Measurements from ENCODE around the gene HDDC3.

HDDC3 gene

DNA sequence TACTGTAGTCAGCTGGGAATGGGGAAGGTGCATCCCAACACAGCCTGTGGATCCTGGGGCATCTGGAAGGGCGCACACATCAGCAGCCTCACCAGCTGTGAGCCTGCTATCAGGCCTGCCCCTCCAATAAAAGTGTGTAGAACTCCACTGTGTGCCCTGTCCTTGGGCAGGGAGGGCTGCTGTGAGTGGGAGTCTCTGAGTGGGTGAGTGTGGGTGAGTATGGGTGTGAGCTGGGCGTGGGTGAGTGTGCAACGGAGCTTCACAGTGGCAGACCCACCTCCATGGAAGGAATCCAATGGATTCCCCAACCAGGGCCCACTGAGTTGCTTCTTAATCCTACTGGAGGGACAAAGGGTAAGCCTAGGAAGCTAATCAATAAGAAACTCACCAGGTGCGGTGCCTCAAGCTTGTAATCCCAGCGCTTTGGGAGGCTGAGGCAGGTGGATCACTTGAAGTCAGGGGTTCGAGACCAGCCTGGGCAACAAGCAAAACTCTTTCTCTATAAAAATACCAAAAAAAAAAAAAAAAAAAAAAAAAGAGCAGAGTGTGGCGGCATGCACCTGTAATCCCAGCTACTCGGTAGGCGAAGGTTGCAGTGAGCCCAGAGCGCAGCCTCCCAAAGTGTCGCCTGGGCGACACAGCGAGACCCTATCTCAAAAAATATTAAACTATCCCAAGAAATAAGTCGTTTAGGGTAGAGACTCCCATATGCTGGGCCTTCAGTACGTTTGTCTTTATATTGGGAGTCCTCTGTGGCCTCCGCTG is 21.8 kb upstream of the HDDC3 start:
- no peak for DNase-seq (ENCODE audit: low read depth in 2 of 2, low spot score in 1 of 2)

DNA sequence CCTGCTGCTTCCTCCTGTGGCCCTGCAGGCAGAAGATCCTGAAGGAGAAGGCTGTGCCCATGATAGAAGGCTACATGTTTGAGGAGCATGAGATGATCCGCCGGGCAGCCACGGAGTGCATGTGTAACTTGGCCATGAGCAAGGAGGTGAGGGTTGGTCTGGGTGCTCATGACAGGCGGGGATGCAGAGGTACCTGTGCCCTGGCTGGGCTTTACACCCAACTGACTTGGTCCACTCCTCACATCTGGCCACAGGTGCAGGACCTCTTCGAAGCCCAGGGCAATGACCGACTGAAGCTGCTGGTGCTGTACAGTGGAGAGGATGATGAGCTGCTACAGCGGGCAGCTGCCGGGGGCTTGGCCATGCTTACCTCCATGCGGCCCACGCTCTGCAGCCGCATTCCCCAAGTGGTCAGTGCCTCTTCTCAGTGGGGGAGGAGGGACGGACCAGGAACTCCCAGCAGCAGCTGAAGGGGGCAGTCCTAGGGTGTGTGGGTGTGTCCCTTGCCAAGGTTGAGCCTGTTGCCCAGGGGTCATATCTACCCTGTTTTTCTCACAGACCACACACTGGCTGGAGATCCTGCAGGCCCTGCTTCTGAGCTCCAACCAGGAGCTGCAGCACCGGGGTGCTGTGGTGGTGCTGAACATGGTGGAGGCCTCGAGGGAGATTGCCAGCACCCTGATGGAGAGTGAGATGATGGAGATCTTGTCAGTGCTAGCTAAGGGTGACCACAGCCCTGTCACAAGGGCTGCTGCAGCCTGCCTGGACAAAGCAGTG is 20.7 kb upstream of the HDDC3 start:
- DNase-seq (ENCODE audit: low read depth in 2 of 2, low spot score in 1 of 2), result no peak

DNA sequence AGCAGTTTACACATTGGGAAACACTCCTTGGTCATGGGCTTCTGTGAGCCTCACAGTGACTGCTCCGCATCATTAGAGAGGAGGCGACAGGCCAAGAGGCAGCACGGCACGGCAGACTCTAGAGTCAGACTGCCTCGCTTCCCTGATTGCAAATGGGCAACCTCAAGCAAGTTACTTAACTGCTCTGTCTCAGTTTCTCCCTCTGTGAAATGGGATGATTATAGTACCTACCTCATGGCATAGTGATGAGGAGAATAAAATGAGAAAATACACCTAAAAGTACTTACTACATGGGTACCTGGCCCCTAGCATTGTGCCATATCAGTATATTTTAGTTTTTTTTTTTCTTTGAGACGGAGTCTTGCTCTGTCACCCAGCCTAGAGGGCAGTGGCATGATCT is 18.3 kb upstream of the HDDC3 start:
- DNase-seq (ENCODE audit: low read depth in 2 of 2, low spot score in 1 of 2), result no peak

DNA sequence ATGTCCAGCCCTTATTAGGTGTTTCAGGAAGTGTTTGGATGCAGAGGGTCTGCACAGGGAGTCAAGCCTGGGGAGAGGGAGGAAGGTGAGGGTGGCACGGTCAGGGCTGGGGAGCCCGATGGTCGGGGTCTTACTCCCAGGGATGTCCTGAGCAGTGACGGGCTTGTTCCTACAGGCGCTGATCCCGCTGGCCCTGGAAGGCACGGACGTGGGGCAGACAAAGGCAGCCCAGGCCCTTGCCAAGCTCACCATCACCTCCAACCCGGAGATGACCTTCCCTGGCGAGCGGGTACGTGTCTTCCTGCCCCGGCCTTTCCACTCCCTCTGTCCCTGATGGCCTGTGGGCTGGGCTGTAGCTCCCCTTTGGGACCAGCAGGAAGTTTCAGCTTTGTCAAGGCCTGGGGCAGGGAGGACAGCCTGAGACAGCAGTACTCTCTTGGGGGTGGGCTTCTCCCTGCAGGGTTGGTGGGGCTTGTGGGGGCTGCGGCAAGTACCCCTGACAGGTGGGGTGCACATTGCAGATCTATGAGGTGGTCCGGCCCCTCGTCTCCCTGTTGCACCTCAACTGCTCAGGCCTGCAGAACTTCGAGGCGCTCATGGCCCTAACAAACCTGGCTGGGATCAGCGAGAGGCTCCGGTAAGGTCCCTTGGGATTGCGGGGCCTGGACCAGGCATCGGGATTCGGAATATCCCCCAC is 17.8 kb upstream of the HDDC3 start:
- DNase-seq (ENCODE audit: low read depth in 2 of 2, low spot score in 1 of 2), result no peak

DNA sequence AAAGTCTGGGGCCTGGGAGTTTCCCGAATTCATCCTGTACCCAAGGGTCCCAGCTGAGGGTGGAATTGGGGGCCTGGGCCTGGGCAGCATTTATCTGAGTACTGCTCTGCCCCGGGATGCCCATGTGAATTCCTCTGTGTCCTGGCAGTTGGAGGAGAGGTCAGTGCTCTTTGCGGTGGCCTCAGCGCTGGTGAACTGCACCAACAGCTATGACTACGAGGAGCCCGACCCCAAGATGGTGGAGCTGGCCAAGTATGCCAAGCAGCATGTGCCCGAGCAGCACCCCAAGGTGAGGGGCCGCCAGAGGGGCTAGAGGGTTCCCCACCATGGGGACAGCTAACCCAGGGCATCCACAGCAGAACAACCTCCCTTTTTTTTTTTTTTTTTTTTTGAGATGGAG is 16.2 kb upstream of the HDDC3 start:
- no peak for DNase-seq (ENCODE audit: low read depth in 2 of 2, low spot score in 1 of 2)

DNA sequence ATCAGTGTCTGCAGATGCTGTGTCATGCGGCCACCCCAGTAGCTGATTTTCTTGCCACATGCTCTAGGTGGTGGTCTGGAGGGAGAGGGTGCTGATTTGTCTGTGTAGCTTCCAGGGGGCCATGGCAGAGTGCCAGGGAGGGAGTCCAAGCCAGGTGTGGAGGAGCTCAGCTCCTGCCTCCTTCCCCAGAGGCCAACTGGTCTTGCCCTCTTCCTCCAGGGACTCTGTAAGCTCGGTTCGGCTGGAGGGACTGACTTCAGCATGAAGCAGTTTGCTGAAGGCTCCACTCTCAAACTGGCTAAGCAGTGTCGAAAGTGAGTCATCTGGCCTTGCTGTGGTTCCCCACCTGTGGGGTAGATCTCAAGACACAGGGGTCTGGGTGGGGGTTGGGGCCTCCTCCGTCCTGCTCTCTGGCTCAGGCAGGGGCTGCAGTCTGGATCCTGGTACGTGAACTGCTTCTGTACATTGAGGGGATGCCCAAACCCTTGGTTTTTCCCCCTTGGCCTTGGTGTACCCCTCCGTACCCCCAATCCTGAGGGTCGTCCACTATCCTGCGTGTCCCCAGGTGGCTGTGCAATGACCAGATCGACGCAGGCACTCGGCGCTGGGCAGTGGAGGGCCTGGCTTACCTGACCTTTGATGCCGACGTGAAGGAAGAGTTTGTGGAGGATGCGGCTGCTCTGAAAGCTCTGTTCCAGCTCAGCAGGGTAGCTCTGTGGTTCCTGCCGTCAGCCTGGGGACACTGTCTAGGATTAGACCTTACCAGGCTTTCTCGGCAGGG is 15.4 kb upstream of the HDDC3 start:
- no peak for DNase-seq (ENCODE audit: low read depth in 2 of 2, low spot score in 1 of 2)

DNA sequence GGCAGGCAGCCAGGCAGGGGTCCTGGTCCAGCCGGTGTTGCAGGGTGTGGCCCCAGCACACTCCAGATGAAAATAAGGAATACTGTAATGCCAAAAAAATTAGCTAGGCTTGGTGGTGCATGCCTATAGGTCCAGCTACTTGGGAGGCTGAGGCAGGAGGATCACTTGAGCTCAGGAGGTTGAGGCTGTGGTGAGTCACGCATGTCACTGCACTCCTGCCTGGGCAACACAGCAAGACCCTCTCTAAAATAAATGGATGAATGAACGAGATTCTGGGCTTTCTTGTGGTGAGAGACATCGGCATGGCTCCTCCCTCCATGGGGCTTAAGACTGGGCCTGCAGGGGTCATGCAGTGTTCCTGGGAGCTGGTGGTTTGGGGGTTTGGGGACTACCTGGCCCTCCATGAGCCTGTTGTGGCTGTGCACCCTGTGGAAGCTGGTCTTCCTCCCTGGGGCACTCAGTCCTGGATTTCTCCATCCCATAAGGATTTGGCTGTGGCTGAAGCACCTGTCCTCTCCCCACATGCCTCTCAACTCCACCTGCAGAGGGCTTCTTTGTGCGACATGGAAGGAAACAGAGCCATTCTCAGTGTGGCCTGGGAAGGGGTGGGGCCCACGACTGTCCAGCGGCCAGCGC is 14.7 kb upstream of the HDDC3 start:
- DNase-seq (ENCODE audit: low read depth in 2 of 2, low spot score in 1 of 2), result no peak

DNA sequence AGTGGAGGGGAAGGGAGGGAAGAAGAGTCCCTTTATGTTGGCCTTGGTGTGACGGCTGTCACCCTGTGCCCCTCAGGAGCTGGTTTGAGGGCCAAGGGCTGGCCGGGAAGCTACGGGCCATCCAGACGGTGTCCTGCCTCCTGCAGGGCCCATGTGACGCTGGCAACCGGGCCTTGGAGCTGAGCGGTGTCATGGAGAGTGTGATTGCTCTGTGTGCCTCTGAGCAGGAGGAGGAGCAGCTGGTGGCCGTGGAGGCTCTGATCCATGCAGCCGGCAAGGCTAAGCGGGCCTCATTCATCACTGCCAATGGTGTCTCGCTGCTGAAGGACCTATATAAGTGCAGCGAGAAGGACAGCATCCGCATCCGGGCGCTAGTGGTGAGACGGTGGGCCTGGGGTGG is 14.2 kb upstream of the HDDC3 start:
- DNase-seq (ENCODE audit: low read depth in 2 of 2, low spot score in 1 of 2), result no peak

DNA sequence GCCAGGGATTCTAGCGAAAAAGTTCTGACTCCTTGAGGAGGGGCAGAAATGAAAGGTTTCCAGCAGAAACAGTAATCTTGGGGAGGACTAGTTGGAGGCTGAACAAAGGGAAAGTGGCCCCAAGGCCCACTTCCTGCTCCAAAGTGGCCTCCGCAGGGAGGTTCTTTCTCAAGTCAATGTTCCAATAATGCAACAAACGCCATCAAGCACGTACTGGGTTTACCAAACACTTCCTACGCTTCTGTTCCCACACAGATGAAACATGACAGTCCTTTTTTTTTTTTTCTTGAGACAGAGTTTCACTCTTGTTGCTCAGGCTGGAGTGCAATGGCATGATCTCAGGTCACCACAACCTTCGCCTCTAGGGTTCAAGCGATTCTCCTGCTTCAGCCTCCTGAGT is 12.7 kb upstream of the HDDC3 start:
- no peak for DNase-seq (ENCODE audit: low read depth in 2 of 2, low spot score in 1 of 2)

DNA sequence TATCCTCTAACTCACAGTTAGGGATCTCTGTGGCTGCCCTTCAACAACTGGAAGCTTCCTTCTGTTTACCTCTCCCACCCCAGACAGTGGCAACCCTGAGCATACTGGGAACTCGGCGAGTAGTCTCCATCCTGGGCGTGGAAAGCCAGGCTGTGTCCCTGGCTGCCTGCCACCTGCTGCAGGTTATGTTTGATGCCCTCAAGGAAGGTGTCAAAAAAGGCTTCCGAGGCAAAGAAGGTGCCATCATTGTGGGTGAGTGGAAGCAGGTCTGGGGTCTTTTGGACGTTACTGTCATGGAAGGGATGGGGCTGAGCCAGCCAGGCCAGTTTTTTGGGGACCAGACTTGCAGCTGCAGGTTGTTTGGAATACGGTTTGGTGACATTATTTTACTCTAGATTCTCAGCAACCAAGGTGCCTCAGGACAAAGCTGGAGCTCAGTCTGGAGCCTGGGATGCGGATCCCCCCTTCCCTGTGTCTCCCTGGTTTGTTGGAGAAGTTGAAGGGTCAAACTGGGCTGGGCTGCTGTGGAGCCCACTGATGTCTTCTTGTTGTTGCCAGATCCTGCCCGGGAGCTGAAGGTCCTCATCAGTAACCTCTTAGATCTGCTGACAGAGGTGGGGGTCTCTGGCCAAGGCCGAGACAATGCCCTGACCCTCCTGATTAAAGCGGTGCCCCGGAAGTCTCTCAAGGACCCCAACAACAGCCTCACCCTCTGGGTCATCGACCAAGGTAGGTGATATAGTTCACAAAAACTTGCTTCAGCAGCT is 10.2 kb upstream of the HDDC3 start:
- DNase-seq (ENCODE audit: low read depth in 2 of 2, low spot score in 1 of 2), result no peak

DNA sequence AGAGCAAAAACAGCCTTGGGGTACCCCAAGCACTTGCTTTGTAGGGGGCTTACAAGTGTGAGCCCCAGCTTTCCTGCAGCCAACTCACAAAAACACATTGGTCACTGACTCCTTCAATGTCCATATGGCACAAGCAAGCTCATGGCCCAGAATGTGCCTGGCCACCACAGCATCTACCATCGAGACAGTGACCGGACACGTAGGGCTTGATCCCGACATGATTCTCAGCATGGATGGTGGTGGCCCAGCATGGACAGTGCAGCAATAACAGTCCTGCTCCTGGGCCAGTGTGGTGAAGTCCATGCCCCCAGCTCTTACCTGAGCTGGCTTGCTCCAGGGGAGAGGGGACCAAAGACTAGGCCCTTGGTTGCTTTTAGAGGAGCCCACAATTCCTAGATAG is 8.7 kb upstream of the HDDC3 start:
- DNase-seq (ENCODE audit: low read depth in 2 of 2, low spot score in 1 of 2), result no peak

DNA sequence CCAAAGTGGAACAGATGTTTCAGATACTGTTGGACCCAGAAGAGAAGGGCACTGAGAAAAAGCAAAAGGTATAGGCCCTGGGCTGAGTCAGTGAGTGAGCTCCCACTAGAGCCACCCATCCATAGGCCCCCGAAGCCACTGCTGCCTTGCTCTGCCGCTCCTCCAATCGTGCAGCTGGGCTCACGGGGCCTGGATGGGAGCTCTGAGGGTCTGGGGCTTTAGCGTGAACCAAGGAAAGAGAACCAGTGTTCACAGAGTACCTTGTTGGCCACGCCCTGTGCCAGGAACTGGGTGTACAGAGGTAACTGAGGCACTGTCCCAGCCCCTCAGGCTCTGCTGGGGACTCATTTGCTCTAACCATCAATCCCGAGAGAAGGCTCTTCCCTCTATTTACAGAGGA is 7.4 kb upstream of the HDDC3 start:
- DNase-seq (ENCODE audit: low read depth in 2 of 2, low spot score in 1 of 2), result no peak

DNA sequence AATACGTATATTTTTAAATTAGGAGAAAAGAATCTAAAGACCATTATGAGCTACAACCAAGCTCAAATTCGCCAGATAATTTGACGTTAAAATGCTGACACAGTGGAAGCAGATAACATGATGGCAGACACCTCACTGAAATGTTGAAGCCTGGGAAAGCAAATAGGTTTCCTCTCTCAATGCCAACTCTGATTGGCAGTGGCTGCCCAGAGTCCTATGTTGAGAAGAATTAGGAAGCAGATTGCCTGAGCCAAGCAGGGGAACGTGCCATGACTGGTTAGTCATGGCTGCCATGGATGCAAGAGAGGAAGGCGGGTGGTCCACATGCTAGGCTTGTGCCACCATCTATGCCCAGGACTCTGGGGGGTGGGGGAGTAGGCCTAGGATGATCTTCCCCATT is 5.9 kb upstream of the HDDC3 start:
- no peak for DNase-seq (ENCODE audit: low read depth in 2 of 2, low spot score in 1 of 2)

DNA sequence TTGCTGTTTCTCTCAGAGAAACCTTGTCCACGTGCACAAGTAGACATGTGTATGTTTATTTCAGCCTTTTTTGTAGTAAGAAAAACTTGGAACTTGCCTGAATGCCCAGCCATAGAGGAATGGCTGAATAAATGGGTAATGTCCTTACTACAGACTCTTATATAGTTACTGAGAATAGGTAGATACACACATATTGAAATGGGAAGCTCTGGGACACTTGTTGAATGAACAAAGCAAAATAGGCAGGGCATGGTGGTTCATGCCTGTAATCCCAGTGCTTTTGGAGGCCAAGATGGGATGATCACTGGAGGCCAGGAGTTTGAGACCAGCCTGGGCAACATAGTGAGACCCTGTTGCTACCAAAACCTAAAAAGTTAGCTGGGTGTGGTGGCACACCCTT is 4.5 kb upstream of the HDDC3 start:
- DNase-seq (ENCODE audit: low read depth in 2 of 2, low spot score in 1 of 2), result no peak

DNA sequence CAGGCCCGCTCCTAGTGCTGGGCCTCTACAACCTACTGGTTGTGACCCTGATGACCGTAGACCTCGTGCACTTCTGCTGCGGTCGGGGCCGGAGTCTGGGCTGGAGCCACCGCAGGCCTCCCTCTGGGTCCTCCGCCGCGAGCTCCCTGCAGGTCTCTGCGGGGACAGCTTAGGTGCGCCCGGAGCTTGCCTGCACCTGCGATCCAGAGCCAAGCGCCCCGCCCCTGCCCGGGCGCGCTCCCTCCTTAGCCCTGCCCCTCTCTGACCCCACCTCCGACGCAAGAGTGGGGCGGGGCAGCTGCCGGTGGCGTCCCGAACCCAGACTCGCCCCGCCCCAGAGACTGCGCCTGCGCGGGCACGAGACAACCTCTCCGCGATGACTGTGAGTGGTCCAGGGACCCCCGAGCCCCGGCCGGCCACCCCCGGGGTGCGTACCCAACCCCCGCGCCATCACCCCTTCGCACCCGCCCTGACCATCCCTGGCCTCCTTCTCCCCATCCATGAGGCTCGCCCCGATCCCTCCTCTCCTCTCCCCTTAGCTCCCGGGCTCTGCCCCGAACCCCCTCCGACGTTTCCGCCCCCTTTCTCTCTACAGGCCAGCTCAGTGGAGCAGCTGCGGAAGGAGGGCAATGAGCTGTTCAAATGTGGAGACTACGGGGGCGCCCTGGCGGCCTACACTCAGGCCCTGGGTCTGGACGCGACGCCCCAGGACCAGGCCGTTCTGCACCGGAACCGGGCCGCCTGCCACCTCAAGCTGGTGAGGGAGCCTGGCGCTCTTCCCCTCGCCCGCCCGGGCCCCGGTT is 2.8 kb upstream of the HDDC3 start, which contains the start of gene UNC45A:
Gene UNC45A, plus strand, starts transcription at position 337 of the 803 bp plus-strand sequence. Its CDS starts 40 bp downstream, at position 377.
- peak; percentile 88 to 92 for DNase-seq (ENCODE audit: low read depth in 2 of 2, low spot score in 1 of 2)

DNA sequence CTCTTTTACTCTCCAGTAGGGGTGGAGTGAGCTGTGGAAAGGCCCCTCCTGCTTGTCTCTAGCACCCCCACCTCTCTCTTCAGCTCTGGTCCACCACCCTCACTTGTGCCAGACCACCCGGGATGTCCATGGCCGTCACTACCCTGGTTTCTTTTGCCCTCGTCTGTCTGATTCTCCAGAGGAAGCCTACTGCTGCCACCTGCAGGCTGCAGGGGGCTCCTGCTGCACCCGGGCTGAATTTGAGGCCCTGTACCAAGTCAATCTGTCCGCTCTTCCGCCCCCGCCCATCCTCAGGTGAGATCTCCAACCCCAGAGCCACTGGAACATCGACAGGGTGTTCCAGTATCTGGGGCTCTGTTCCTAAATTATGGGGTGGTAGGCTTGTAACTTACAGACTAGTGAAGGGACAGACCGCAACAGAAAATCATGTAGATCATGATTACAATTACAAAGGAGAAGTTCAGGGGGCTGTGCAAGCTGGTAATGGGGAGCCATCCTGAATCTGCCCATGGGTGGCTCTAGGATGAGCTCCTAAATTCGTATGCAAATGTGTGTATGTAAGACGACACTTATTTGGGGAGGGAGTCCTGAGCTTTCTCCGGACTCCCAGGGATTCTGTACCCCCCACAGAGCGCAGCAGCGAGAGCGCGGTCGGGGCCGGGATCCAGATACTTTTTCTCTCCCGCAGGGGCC is 2.1 kb upstream of the HDDC3 start:
- DNase-seq (ENCODE audit: low read depth in 2 of 2, low spot score in 1 of 2), result peak; percentile 42 to 70

DNA sequence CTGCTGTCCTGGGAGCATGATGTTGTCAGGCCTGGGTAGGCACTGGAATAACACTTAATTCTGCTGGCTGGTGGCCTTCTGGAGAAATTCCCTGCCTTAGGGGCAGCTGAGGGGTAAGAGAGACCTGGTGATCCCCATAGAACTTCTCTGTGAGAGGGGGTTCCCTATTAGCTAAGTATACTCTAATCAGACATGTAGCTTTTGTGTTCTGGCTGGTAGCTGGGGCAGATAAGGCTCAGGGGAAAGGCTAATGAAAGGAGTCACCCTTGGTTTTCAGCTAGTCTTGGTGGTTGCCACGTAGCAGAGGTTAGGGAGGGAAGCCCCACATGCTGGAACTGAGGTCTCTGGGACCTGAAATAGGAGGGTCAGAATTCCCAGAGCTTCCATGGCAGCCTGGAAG is 952 bp upstream of the HDDC3 start:
- no peak for DNase-seq (ENCODE audit: low read depth in 2 of 2, low spot score in 1 of 2)

DNA sequence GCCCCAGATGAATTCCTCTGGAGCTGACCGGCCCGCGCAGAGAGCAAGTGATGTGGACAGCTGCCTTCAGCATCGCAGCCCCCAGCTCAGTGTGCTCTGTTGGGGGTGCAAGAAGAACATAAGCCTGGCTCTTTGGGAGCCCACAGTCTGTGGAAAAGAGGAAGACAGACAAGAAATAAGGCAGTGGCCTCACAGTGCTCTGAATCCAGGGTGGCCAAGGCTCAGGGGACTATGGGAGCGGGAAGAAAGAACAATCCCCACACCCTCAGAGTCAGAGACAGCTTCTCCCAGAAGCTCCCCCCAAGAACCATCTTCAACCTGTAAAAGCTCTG is 277 bp upstream of the HDDC3 start:
- no peak for DNase-seq (ENCODE audit: low read depth in 2 of 2, low spot score in 1 of 2)

DNA sequence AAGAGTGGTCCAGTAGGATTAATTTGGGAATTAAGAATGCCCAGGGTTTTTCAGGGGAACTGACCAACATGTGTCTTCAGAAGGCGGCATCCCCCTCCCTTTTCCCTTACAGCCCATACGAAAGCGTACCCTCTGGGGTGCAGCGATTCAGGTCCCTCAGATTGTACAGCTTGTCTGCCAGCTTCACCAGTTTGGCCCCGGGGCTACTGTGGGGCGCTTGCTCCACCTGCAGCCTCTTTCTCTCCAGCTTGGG is 848 bp downstream of the HDDC3 start:
- DNase-seq (ENCODE audit: low read depth in 2 of 2, low spot score in 1 of 2), result no peak
